Astrocyte of the spinal cord (primary cell): ENCODE data around the gene ZNF280D.
"Not testable (repeated sequence)": the region's sequence is repeated elsewhere in the genome, so short reads cannot be mapped to it uniquely, and the experiment has no call there.

Experiments used
- DNase-seq: peaks from one replicate; pipeline ENCODE4 v3.0.0; 2011; ENCODE audit warnings: low read depth, low spot score
- H3K4me3 ChIP-seq: 2 replicates; pipeline ENCODE4 v1.5.1; 2011; ENCODE audit warnings: low read depth, mild to moderate bottlenecking, low read length, moderate library complexity
- CTCF ChIP-seq: IDR thresholded peaks from 2 replicates; pipeline ENCODE4 v1.5.1; 2012; ENCODE audit warnings: low read depth, mild to moderate bottlenecking, low read length, inconsistent platforms
- in situ Hi-C: cut with HindIII; loops from 2 replicates; pipeline ENCODE4 v1.10.0; 2017; ENCODE audit warnings: low sequenced_read_pairs

The ZNF280D gene

GRCh38 chr15:56719774-56720555 is 13.3 kb downstream of the ZNF280D start:
- peak; percentile 39 for DNase-seq
- TF ChIP-seq CTCF = no peak
- no peak overlapping the region for H3K4me3 ChIP-seq
- in situ Hi-C loops = no loop called here

GRCh38 chr15:56719021-56719612 is 14.2 kb downstream of the ZNF280D start:
- in situ Hi-C loops = no loop called here
- DNase-seq = no peak
- TF ChIP-seq CTCF = no peak

GRCh38 chr15:56718560-56718959 is 14.7 kb downstream of the ZNF280D start:
- TF ChIP-seq CTCF = no peak
- no peak overlapping the region for H3K4me3 ChIP-seq
- in situ Hi-C loops = no loop called here
- no peak for DNase-seq

More at GRCh38 chr15:56719021-56719612, 14.2 kb downstream of the ZNF280D start:
- no peak overlapping the region for H3K4me3 ChIP-seq

- in situ Hi-C loops = no loop called here
- TF ChIP-seq CTCF = no peak
- no peak for DNase-seq
- H3K4me3 ChIP-seq = no peak overlapping the region
These were observed 17.0 kb downstream of the ZNF280D start for GRCh38 chr15:56716334-56716733.

- TF ChIP-seq CTCF = no peak
- no peak overlapping the region for H3K4me3 ChIP-seq
- no peak for DNase-seq
- in situ Hi-C loops = no loop called here
These were observed 18.1 kb downstream of the ZNF280D start for GRCh38 chr15:56715220-56715619.

- in situ Hi-C loops, H3K4me3 ChIP-seq, DNase-seq: not testable (repeated sequence)
These were observed 23.8 kb downstream of the ZNF280D start for GRCh38 chr15:56709502-56709901.

- H3K4me3 ChIP-seq = no peak overlapping the region
- no peak for TF ChIP-seq CTCF
- no peak for DNase-seq
- in situ Hi-C loops = no loop called here
These were observed 33.6 kb downstream of the ZNF280D start for GRCh38 chr15:56699743-56700142.
